Lung (tissue), 12 donors: ENCODE results near the gene COL4A4. TPM values are rescaled to one million over a fixed set of nuclear protein-coding genes. Genes with fewer than 3 reads are reported as not detected.
"Not testable (repeated sequence)": the region's sequence is repeated elsewhere in the genome, so short reads cannot be mapped to it uniquely, and the experiment has no call there.

ENCODE experiments used
- ATAC-seq: fragments of 200-7000 bp; cut with Tn5 transposase; one replicate; pipeline ENCODE4 v1.9.1; 2020; ENCODE audit warnings: moderate number of reproducible peaks; ENCODE audit not compliant: insufficient read depth, low FRiP score
- DNase-seq, 3 donors: peaks; one replicate each; pipeline ENCODE4 v3.0.0-alpha.2; 2013 to 2017
- H3K27ac ChIP-seq, 2 donors: one replicate each; pipeline ENCODE4 v1.5.1; 2013; ENCODE audit warnings: mild to moderate bottlenecking in 2 of 2, moderate library complexity in 2 of 2, control low read depth in 1 of 2, inconsistent platforms in 1 of 2, low read depth in 1 of 2, low read length in 1 of 2
- H3K27me3 ChIP-seq, 3 donors: one replicate each; pipeline ENCODE4 v1.5.1; 2013; ENCODE audit warnings: low read length in 2 of 3; ENCODE audit not compliant: control insufficient read depth in 3 of 3, insufficient read depth in 3 of 3
- H3K36me3 ChIP-seq, 4 donors: one replicate each; pipeline ENCODE4 v1.5.1; 2013; ENCODE audit warnings: low read length in 4 of 4, mild to moderate bottlenecking in 1 of 4, moderate library complexity in 1 of 4; ENCODE audit not compliant: control insufficient read depth in 4 of 4, insufficient read depth in 4 of 4
- H3K4me1 ChIP-seq, 5 donors: one replicate each; pipeline ENCODE4 v1.5.1; 2013; ENCODE audit warnings: low read length in 5 of 5, mild to moderate bottlenecking in 2 of 5, moderate library complexity in 1 of 5; ENCODE audit not compliant: control insufficient read depth in 5 of 5, insufficient read depth in 5 of 5
- H3K4me3 ChIP-seq: one replicate; pipeline ENCODE4 v1.5.1; 2013; ENCODE audit warnings: mild to moderate bottlenecking, control low read depth, moderate library complexity
- H3K9ac ChIP-seq, 2 donors: one replicate each; pipeline ENCODE4 v1.5.1; 2013; ENCODE audit warnings: low read length in 2 of 2, control low read depth in 1 of 2; ENCODE audit not compliant: insufficient read depth in 1 of 2
- H3K9me3 ChIP-seq, 4 donors: one replicate each; pipeline ENCODE4 v1.5.1; 2013; ENCODE audit warnings: low read length in 3 of 4, mild to moderate bottlenecking in 1 of 4, moderate library complexity in 1 of 4; ENCODE audit not compliant: control insufficient read depth in 4 of 4, insufficient read depth in 3 of 4
- CTCF ChIP-seq: IDR thresholded peaks from 2 replicates; pipeline ENCODE4 v1.5.1; 2012; ENCODE audit warnings: mild to moderate bottlenecking; ENCODE audit errors: control extremely low read depth, extremely low read depth
- WGBS, 2 donors: extraction: QIAGEN DNeasy Blood & Tissue Kit; methylation state at CpG; one replicate each; pipeline ENCODE4 v1.1.7; 2013; 5-methylcytosine and 5-hydroxymethylcytosine counted together
- polyA plus RNA-seq, 2 donors: library from polyadenylated mRNA; stranded (reverse); fragments of 200-250 nt; gene quantifications; one replicate each; pipeline ENCODE4 v1.2.1, GENCODE V29; 2013
- total RNA-seq, 2 donors: library from RNA; depleted of rRNA in 1 of 2; stranded (reverse); fragments of >200 nt in 1 of 2; gene quantifications; one replicate each; pipeline ENCODE4 v1.2.1, GENCODE V29; 2014 to 2021
- donor health status: control.
- donor health status: control.
- donor health status: Bipolar disorder and iron deficiency.
- donor health status: healthy.
- donor health status: DM: yes; HTN: yes; CAD: no.

Gene COL4A4
- total and polyA plus RNA-seq, 4 donors: 2.7 to 20.1 (median 9.8) TPM

GRCh38 chr2:227177592-227178336, 13.8 kb upstream of the COL4A4 start:
- H3K4me1 ChIP-seq: peaks cover 0 to 2% (median 0%) of the 10 kb centered on the region in 5 donors
- H3K9ac ChIP-seq: no peak overlapping the region
- no peak overlapping the region for H3K27ac ChIP-seq
- no peaks in the 10 kb centered on the region for H3K27me3 ChIP-seq
- H3K36me3 ChIP-seq: no peaks in the 10 kb centered on the region
- DNase-seq (no peak), ATAC-seq (no peak)
- H3K4me3 ChIP-seq: no peak overlapping the region
- WGBS, 2 donors: 90 to 95% methylated on average over 12 of the region's 12 CpGs
- H3K9me3 ChIP-seq: no peaks in the 10 kb centered on the region
- TF ChIP-seq CTCF: no peak

GRCh38 chr2:227171779-227172178, 7.8 kb upstream of the COL4A4 start:
- not testable (repeated sequence) for H3K36me3 ChIP-seq, H3K4me3 ChIP-seq, ATAC-seq, H3K4me1 ChIP-seq, DNase-seq, H3K9me3 ChIP-seq, H3K27ac ChIP-seq, H3K27me3 ChIP-seq, H3K9ac ChIP-seq
- 90 to 93% methylated on average over 11 of the region's 11 CpGs for WGBS, 2 donors

- no peaks in the 10 kb centered on the region for H3K36me3 ChIP-seq
- TF ChIP-seq CTCF: no peak
- WGBS, 2 donors: 2 to 3% methylated on average over 38 of the region's 38 CpGs
- H3K4me3 ChIP-seq: peak overlapping the region; percentile 40
- peak overlapping the region in 1 of 2 donors; percentile 57 for H3K27ac ChIP-seq
- peaks cover 0 to 2% (median 0%) of the 10 kb centered on the region in 4 donors for H3K9me3 ChIP-seq
- ATAC-seq (no peak), DNase-seq (no peak)
- H3K27me3 ChIP-seq: peaks cover 0 to 48% (median 39%) of the 10 kb centered on the region in 3 donors
- H3K4me1 ChIP-seq: peaks cover 0 to 9% (median 0%) of the 10 kb centered on the region in 5 donors
- no peak overlapping the region for H3K9ac ChIP-seq
Measured at GRCh38 chr2:227164763-227165291, 822 bp upstream of the COL4A4 start.

GRCh38 chr2:227163485-227163997, 464 bp downstream of the COL4A4 start:
- Histone ChIP-seq H3K27ac (peak overlapping the region in 1 of 2 donors; percentile 85), H3K36me3 (no peaks in the 10 kb centered on the region), H3K9ac (no peak overlapping the region), H3K4me3 (peak overlapping the region; percentile 39), H3K4me1 (peaks cover 0 to 9% (median 0%) of the 10 kb centered on the region in 5 donors), H3K9me3 (peaks cover 0 to 2% (median 0%) of the 10 kb centered on the region in 4 donors), H3K27me3 (peaks cover 0 to 48% (median 39%) of the 10 kb centered on the region in 3 donors)
- WGBS, 2 donors: 1 to 3% methylated on average over 20 of the region's 20 CpGs
- ATAC-seq: no peak
- DNase-seq: peak in 1 of 3 donors; percentile 8
- TF ChIP-seq CTCF: no peak
